IMR-90 (cell line): Measurements from ENCODE around the gene KDF1. TPM values are rescaled to one million over a fixed set of nuclear protein-coding genes. Genes with fewer than 3 reads are reported as not detected.

Experiments used
- ATAC-seq: fragments of 200-7000 bp; cut with Tn5 transposase; 2 replicates; pipeline ENCODE4 v1.9.1; 2020; ENCODE audit warnings: low read depth, mild to moderate bottlenecking, moderate library complexity
- BruUV-seq: library from RNA; stranded (reverse); fragments of 400-500 nt; replicated peaks from 2 replicates; lab custom pipeline; 2021; lab: Mats Ljungman, UMichigan
- CTCF ChIA-PET: fragments of 300-600 bp; formaldehyde crosslinking; extraction: SDS; loops from one replicate; lab custom pipeline; 2021; ENCODE audit warnings: antibody characterized with exemption; lab: Yijun Ruan, JAX
- POLR2A ChIA-PET: fragments of 300-600 bp; sonication (Branson Sonifier 250); formaldehyde crosslinking; loops from one replicate; lab custom pipeline; 2022; ENCODE audit warnings: antibody characterized with exemption; ENCODE audit not compliant: unreplicated experiment; lab: Charles Lee
- DNase-seq: peaks from one replicate; pipeline ENCODE4 v3.0.0; 2013
- H2AFZ ChIP-seq: replicated peaks from 2 replicates; pipeline ENCODE3; 2013; ENCODE audit warnings: low read length, mild to moderate bottlenecking; ENCODE audit not compliant: poor library complexity
- H2AK5ac ChIP-seq: 2 replicates; pipeline ENCODE4 v1.6.1; 2013; ENCODE audit warnings: low read depth, low read length, inconsistent platforms
- H2AK9ac ChIP-seq: replicated peaks from 2 replicates; pipeline ENCODE3; 2013; ENCODE audit warnings: mild to moderate bottlenecking, low read depth, low read length, moderate library complexity; ENCODE audit not compliant: poor library complexity
- H2BK120ac ChIP-seq: 2 replicates; pipeline ENCODE4 v1.6.1; 2013; ENCODE audit warnings: low read depth, low read length, inconsistent platforms
- H2BK15ac ChIP-seq: 3 replicates; pipeline ENCODE4 v1.6.1; 2013; ENCODE audit warnings: low read depth, low read length, inconsistent platforms
- H2BK20ac ChIP-seq: 2 replicates; pipeline ENCODE4 v1.6.1; 2013; ENCODE audit warnings: low read depth, mild to moderate bottlenecking, inconsistent platforms, low read length, moderate library complexity
- H2BK5ac ChIP-seq: 2 replicates; pipeline ENCODE4 v1.6.1; 2013; ENCODE audit warnings: mild to moderate bottlenecking, low read depth, low read length, inconsistent platforms; ENCODE audit not compliant: poor library complexity, severe bottlenecking
- H3K14ac ChIP-seq: replicated peaks from 2 replicates; pipeline ENCODE4 v1.6.1; 2013; ENCODE audit warnings: low read depth, low read length, inconsistent platforms
- H3K18ac ChIP-seq: 2 replicates; pipeline ENCODE4 v1.6.1; 2013; ENCODE audit warnings: low read depth, low read length, control low read depth
- H3K23ac ChIP-seq: 2 replicates; pipeline ENCODE4 v1.6.1; 2013; ENCODE audit warnings: low read depth, low read length, inconsistent platforms
- H3K27ac ChIP-seq: 2 replicates; pipeline ENCODE4 v1.5.1; 2013; ENCODE audit warnings: mild to moderate bottlenecking, control low read depth, low read length; ENCODE audit not compliant: insufficient read depth
- H3K27me3 ChIP-seq: 2 replicates; pipeline ENCODE4 v1.6.1; 2013; ENCODE audit warnings: low read length; ENCODE audit not compliant: control insufficient read depth, insufficient read depth
- H3K36me3 ChIP-seq: 2 replicates; pipeline ENCODE4 v1.6.1; 2013; ENCODE audit warnings: low read length, mixed read lengths; ENCODE audit not compliant: control insufficient read depth, insufficient read depth
- H3K4ac ChIP-seq: 2 replicates; pipeline ENCODE4 v1.6.1; 2013; ENCODE audit warnings: low read depth, low read length, inconsistent platforms
- H3K4me1 ChIP-seq: 2 replicates; pipeline ENCODE4 v1.6.1; 2013; ENCODE audit warnings: low read length, mixed read lengths; ENCODE audit not compliant: control insufficient read depth, insufficient read depth
- H3K4me2 ChIP-seq: 2 replicates; pipeline ENCODE4 v1.6.1; 2013; ENCODE audit warnings: low read depth, mild to moderate bottlenecking, control low read depth, low read length, moderate library complexity
- H3K4me3 ChIP-seq: 2 replicates; pipeline ENCODE4 v1.5.1; 2013; ENCODE audit warnings: low read depth, mild to moderate bottlenecking, control low read depth, low read length, moderate library complexity; ENCODE audit not compliant: insufficient read depth
- H3K56ac ChIP-seq: 2 replicates; pipeline ENCODE4 v1.6.1; 2013; ENCODE audit warnings: low read length, inconsistent platforms; ENCODE audit not compliant: insufficient read depth; ENCODE audit errors: extremely low read depth
- H3K79me1 ChIP-seq, 2 experiments: 2 replicates each; pipeline ENCODE4 v1.6.1; 2013; ENCODE audit warnings: low read length in 2 of 2, inconsistent platforms in 1 of 2, low read depth in 1 of 2
- H3K9ac ChIP-seq: 2 replicates; pipeline ENCODE4 v1.6.1; 2013; ENCODE audit warnings: low read depth, low read length, control low read depth
- H3K9me1 ChIP-seq: 2 replicates; pipeline ENCODE4 v1.6.1; 2013; ENCODE audit warnings: low read length, inconsistent platforms; ENCODE audit not compliant: insufficient read depth
- H3K9me3 ChIP-seq: 2 replicates; pipeline ENCODE4 v1.6.1; 2013; ENCODE audit warnings: low read length; ENCODE audit not compliant: control insufficient read depth, insufficient read depth
- H4K20me1 ChIP-seq: 2 replicates; pipeline ENCODE4 v1.6.1; 2013; ENCODE audit warnings: low read length, inconsistent platforms; ENCODE audit not compliant: insufficient read depth
- H4K5ac ChIP-seq: 2 replicates; pipeline ENCODE4 v1.6.1; 2013; ENCODE audit warnings: mild to moderate bottlenecking, low read depth, low read length, control low read depth
- H4K8ac ChIP-seq, 2 experiments: 2 replicates each; pipeline ENCODE4 v1.6.1; 2013; ENCODE audit warnings: low read depth in 2 of 2, low read length in 2 of 2, control low read depth in 1 of 2, inconsistent platforms in 1 of 2
- H4K91ac ChIP-seq: 2 replicates; pipeline ENCODE4 v1.6.1; 2013; ENCODE audit warnings: low read depth, low read length, inconsistent platforms; ENCODE audit not compliant: insufficient read depth
- CHD1 ChIP-seq: IDR thresholded peaks from 2 replicates; pipeline ENCODE4 v1.6.1; 2012; ENCODE audit warnings: low read depth, low read length, improper control_type of control experiment
- FOS ChIP-seq: fragments of 150-350 bp; IDR thresholded peaks from 2 replicates; pipeline ENCODE4 v1.6.1; 2016; ENCODE audit warnings: low read depth, low read length
- MAFK ChIP-seq: IDR thresholded peaks from 2 replicates; pipeline ENCODE4 v1.6.1; 2012; ENCODE audit warnings: low read depth, low read length, improper control_type of control experiment
- MXI1 ChIP-seq: IDR thresholded peaks from 2 replicates; pipeline ENCODE4 v1.6.1; 2012; ENCODE audit warnings: low read depth, mild to moderate bottlenecking, low read length, moderate library complexity, borderline replicate concordance
- RCOR1 ChIP-seq: IDR thresholded peaks from 2 replicates; pipeline ENCODE4 v1.6.1; 2012; ENCODE audit warnings: mild to moderate bottlenecking, low read length, improper control_type of control experiment; ENCODE audit not compliant: insufficient replicate concordance
- USF2 ChIP-seq: fragments of 150-350 bp; IDR thresholded peaks from 2 replicates; pipeline ENCODE4 v1.6.1; 2017; ENCODE audit warnings: mild to moderate bottlenecking, antibody characterized with exemption, low read length, low read depth
- WGBS, 2 experiments: methylation state at CpG; one replicate each; pipeline versions ENCODE4 v1.1.5 to v1.1.7; 2013; ENCODE audit warnings: missing lambda C conversion rate in 2 of 2; ENCODE audit not compliant: insufficient read length in 1 of 2; ENCODE audit errors: extremely low coverage in 2 of 2; 5-methylcytosine and 5-hydroxymethylcytosine counted together
- dilution Hi-C: fragments of 300-500 bp; cut with HindIII; formaldehyde crosslinking; loops from one replicate; pipeline ENCODE4 v1.14.3; 2018; ENCODE audit warnings: low sequenced_read_pairs; ENCODE audit not compliant: unreplicated experiment
- in situ Hi-C: fragments of 300-500 bp; cut with MboI; formaldehyde crosslinking; loops from 3 replicates; pipeline ENCODE4 v1.14.3; 2019; ENCODE audit warnings: low sequenced_read_pairs, inconsistent platforms, mixed read lengths
- intact Hi-C: fragments of 100-400 bp; cut with micrococcal nuclease; formaldehyde crosslinking; loops from 2 replicates; pipeline ENCODE4 v1.10.0; 2022
- polyA plus RNA-seq, 3 experiments: library from polyadenylated mRNA; depleted of rRNA; stranded (reverse); fragments of >200 nt; gene quantifications; 2 replicates each; pipeline ENCODE4 v1.2.3, GENCODE V29; 2012; ENCODE audit warnings: low replicate concordance in 1 of 3
- total RNA-seq: library from RNA; depleted of rRNA; stranded (reverse); fragments of >200 nt; gene quantifications from 2 replicates; pipeline ENCODE4 v1.2.3, GENCODE V29; 2012

The KDF1 gene
- total and polyA plus RNA-seq, 2 of the 4 experiments (the other 2 are of a cell fraction) = not detected

DNA sequence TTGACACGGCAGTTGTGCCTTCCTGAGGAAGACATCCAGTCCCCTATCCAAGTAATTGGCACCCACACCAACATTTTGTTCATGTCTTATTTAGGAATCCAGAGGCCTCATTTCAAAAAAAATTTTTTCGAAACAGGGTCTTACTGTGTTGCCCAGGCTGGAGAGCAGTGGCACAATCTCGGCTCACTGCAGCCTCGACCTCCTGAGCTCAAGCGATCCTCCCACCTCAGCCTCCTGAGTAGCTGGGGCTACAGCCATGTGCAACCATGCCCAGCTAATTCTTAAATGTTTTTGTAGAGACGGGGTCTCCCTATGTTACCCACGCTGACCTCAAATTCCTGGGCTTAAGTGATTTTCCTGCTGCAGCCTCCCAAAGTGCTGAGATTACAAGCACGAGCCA, 24.0 kb upstream of the KDF1 start:
- Histone ChIP-seq H3K4me1 (0 out of 2 replicates have a peak, but pooled peaks cover 2% of the 10 kb centered on the region), H2BK5ac (no peak overlapping the region), H2AK5ac (no peak overlapping the region), H3K14ac (no peak overlapping the region), H3K18ac (no peak overlapping the region), H3K79me1 (no peaks in the 10 kb centered on the region), H3K4ac (no peak overlapping the region), H2BK120ac (no peak overlapping the region), H2BK20ac (no peak overlapping the region), H3K23ac (no peak overlapping the region), H3K56ac (no peak overlapping the region), H4K8ac (no peak overlapping the region), H3K27ac (no peak overlapping the region), H4K20me1 (no peaks in the 10 kb centered on the region), H3K9me3 (no peaks in the 10 kb centered on the region), H3K9me1 (no peaks in the 10 kb centered on the region; the same call in 1 of the 2 replicates), H2AFZ (no peak overlapping the region), H4K5ac (no peak overlapping the region), H3K4me3 (no peak overlapping the region), H4K91ac (no peak overlapping the region), H3K9ac (no peak overlapping the region), H3K36me3 (no peaks in the 10 kb centered on the region), H2BK15ac (no peak overlapping the region), H3K27me3 (no peaks in the 10 kb centered on the region), H2AK9ac (no peak overlapping the region), H3K4me2 (no peak overlapping the region)
- intact Hi-C loops (no loop called here), in situ Hi-C loops (no loop called here), dilution Hi-C loops (no loop called here)
- no peak for ATAC-seq
- no peak for DNase-seq
- TF ChIP-seq MXI1 (no peak), MAFK (no peak), FOS (no peak), RCOR1 (no peak), CHD1 (no peak), USF2 (no peak)
- CTCF ChIA-PET = interaction anchor here (1.1 kb wide), 1 partner anchor 17 kb away, joined by 3 read pairs; no protein-coding TSS in a partner anchor
- POLR2A ChIA-PET = no interaction called here
- WGBS, 2 experiments = 80% methylated on average over 1 of the region's 8 CpGs; no CpG with 5 or more reads in 1 of the 2 experiments
- BruUV-seq = no TSS peak
